Measurements from ENCODE around the gene ALG8. TPM values are rescaled to one million over a fixed set of nuclear protein-coding genes. Genes with fewer than 3 reads are reported as not detected.
A peak's percentile ranks its signal among the peaks of the same experiment; 100 is the strongest.

Gene ALG8
- total RNA-seq, 2 donors from 2014 or later = 16.5 to 22.5 TPM

DNA sequence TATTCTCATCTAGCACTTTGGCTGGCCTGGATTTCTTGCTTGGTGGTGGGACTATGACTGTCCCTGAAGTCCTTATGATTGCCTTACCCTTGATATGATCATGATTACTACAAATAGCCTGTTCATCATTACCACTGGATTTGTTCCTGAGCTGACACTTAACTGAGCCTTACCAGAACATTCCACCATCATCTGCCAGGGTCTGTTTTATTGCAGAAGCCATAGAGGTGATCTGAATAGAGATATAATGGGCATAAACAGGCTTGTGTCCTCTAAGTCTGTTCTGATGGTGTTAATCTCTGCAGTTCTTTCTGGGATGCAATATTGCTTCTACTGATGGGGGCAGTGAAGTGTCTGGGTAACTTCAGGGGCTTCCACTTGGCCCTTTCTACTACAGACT, 12.4 kb upstream of the ALG8 start:
- peaks cover 0 to 4% of the 10 kb centered on the region in 2 donors for H3K4me1 ChIP-seq
- no peaks in the 10 kb centered on the region for H3K27me3 ChIP-seq

DNA sequence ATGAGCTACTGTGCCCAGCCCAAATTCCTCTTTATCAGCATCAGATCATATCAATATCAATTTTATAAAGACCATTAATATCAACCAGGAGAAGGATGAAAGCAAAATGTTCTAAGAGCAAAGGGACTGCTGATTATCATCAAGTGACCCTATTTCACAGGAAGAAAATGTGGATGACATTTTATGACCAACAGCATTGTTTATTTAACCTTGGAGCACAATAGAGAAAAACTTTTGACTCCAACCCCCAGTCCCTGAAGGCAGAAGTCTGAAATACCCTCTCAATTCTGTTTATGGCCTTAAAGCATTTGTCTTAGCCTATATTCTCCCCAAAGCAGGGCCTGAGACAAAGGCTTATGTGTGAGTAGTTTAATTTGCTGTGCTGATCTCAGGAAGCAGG, 11.3 kb upstream of the ALG8 start:
- no peaks in the 10 kb centered on the region for H3K27me3 ChIP-seq
- no peaks in the 10 kb centered on the region for H3K9me3 ChIP-seq
- no peak for TF ChIP-seq CTCF (IDR thresholded peaks at IDR 0.05)
- no peak for DNase-seq (ENCODE audit: low spot score)
- no peak overlapping the region for H3K27ac ChIP-seq
- H3K36me3 ChIP-seq = no peaks in the 10 kb centered on the region
- peaks cover 0 to 4% of the 10 kb centered on the region in 2 donors for H3K4me1 ChIP-seq
- H3K4me3 ChIP-seq = no peak overlapping the region

More for the DNA sequence above, 12.4 kb upstream of the ALG8 start:
- DNase-seq (ENCODE audit: low spot score) = no peak
- no peaks in the 10 kb centered on the region for H3K36me3 ChIP-seq
- no peaks in the 10 kb centered on the region for H3K9me3 ChIP-seq
- no peak for TF ChIP-seq CTCF (IDR thresholded peaks at IDR 0.05)
- no peak overlapping the region for H3K27ac ChIP-seq
- H3K4me3 ChIP-seq = no peak overlapping the region

DNA sequence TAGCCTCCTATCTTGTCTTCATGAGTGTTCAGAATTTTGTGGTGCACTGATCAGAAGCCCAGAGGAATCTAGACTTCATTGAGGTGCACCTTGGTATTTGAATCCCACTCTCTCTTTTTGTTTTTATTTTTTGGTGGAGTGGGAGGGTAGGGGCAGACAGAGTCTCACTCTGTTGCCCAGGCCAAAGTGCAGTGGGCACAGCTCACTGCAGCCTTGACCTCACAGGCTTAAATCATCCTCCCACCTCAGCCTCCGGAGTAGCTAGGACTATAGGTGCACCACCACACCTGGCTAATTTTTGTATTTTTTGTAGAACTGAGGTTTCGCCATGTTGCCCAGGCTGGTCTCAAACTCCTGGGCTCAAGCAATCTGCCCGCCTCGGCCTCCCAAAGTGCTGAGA, 10.9 kb upstream of the ALG8 start:
- Histone ChIP-seq H3K27me3 (no peaks in the 10 kb centered on the region), H3K9me3 (no peaks in the 10 kb centered on the region), H3K27ac (no peak overlapping the region), H3K36me3 (no peaks in the 10 kb centered on the region), H3K4me3 (no peak overlapping the region), H3K4me1 (peaks cover 0 to 4% of the 10 kb centered on the region in 2 donors)
- no peak for DNase-seq (ENCODE audit: low spot score)
- TF ChIP-seq CTCF (IDR thresholded peaks at IDR 0.05) = no peak

DNA sequence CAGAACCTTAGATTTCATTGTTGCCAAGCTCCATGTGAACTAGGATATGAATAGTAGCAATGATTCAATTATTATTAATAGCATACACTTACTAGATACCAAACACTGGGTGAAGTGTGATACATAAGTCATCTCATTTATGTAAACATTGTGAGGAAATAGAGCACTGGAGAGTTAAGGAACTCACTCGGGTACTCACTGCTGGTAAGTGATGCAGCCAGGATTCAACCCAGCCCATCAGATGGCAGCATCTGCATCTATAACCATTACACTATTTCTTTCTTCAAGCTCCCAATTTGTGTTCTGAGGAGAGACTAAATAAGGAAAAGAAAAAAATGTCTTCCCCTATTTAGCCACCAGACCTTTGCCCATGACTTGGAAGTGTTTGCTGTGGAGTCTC, 10.2 kb upstream of the ALG8 start:
- TF ChIP-seq CTCF (IDR thresholded peaks at IDR 0.05) = peak in 1 of 2 donors; percentile 60
- Histone ChIP-seq H3K4me3 (no peak overlapping the region), H3K36me3 (no peaks in the 10 kb centered on the region), H3K4me1 (peaks cover 0 to 4% of the 10 kb centered on the region in 2 donors), H3K27me3 (no peaks in the 10 kb centered on the region), H3K9me3 (no peaks in the 10 kb centered on the region), H3K27ac (no peak overlapping the region)
- no peak for DNase-seq (ENCODE audit: low spot score)

DNA sequence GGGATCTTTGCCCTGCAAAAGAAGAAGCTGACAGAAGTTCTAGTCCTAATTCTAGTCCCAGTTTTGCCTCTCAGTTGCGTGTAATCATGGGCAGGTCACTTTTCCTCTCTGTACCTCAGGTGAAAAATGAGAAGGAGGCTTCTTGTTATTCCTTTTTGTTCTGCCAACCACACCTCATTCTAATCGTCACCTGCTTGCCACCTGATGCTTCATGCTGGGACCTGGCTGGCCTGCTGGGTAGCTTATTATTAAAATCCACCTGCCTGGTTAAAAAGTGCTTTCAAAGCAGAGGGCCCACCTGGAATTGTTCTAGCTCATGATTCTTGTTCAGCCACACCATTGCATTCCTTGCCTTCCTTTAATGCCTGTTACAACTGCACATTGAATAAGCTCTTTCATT, 8.4 kb upstream of the ALG8 start:
- Histone ChIP-seq H3K27ac (no peak overlapping the region), H3K4me1 (peaks cover 0 to 4% of the 10 kb centered on the region in 2 donors), H3K9me3 (no peaks in the 10 kb centered on the region), H3K4me3 (no peak overlapping the region), H3K27me3 (no peaks in the 10 kb centered on the region), H3K36me3 (no peaks in the 10 kb centered on the region)
- no peak for DNase-seq (ENCODE audit: low spot score)
- no peak for TF ChIP-seq CTCF (IDR thresholded peaks at IDR 0.05)

DNA sequence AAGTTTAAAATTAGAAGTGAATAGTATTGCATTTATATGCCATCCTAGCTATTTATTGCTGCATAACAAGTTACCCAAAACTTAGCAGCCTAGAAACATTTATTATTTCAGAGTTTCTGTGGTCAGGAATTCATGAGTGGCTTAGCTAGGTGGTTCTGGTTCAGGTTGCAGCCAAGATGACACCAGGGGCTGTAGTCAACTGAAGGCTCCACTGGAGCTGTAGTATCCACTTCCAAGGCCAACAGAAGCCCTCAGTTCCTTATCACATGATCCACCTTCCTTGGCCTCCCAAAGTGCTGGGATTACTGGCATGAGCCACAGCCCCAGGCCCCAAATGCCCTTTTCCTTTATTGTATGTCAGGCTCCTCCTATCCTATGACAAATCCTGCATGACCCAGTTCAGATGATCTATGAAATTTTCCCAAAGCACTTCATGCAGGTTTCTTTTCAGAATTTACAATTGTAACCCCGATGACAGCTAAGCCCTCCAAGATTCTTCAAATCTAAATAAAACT, 6.1 kb upstream of the ALG8 start:
- H3K27ac ChIP-seq = no peak overlapping the region
- no peaks in the 10 kb centered on the region for H3K27me3 ChIP-seq
- no peak for DNase-seq (ENCODE audit: low spot score)
- no peaks in the 10 kb centered on the region for H3K9me3 ChIP-seq
- TF ChIP-seq CTCF (IDR thresholded peaks at IDR 0.05) = no peak
- peaks cover 0 to 5% of the 10 kb centered on the region in 2 donors for H3K4me1 ChIP-seq
- H3K36me3 ChIP-seq = no peaks in the 10 kb centered on the region
- no peak overlapping the region for H3K4me3 ChIP-seq

All from right atrium auricular region (tissue), 2 donors.